ENCODE measurements around the gene CLEC3B.

GRCh38 chr3:45081506-45082141 is 55.5 kb downstream of the CLEC3B start:
- TF ChIP-seq, protein P1, sequence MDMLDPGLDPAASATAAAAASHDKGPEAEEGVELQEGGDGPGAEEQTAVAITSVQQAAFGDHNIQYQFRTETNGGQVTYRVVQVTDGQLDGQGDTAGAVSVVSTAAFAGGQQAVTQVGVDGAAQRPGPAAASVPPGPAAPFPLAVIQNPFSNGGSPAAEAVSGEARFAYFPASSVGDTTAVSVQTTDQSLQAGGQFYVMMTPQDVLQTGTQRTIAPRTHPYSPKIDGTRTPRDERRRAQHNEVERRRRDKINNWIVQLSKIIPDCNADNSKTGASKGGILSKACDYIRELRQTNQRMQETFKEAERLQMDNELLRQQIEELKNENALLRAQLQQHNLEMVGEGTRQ (IDR thresholded peaks at IDR 0.05; ENCODE audit: low read length): no peak
- TF ChIP-seq POLR2A (IDR thresholded peaks at IDR 0.05; ENCODE audit: control extremely low read depth in 1 of 2, low read depth in 2 of 2, low read length in 2 of 2) (no peak), JUND (IDR thresholded peaks at IDR 0.05; ENCODE audit: low read length) (no peak), CTCF (IDR thresholded peaks at IDR 0.05; ENCODE audit: control extremely low read depth in 1 of 3, insufficient read depth in 1 of 3, low read depth in 1 of 3, low read length in 3 of 3) (no peak), SIX5 (IDR thresholded peaks at IDR 0.05; ENCODE audit: low read depth, low read length) (no peak), CBX5 (IDR thresholded peaks at IDR 0.05; ENCODE audit: low read depth, low read length) (no peak), TBP (IDR thresholded peaks at IDR 0.05; ENCODE audit: low read depth, low read length) (no peak), GTF2F1 (IDR thresholded peaks at IDR 0.05; ENCODE audit: borderline replicate concordance, low read depth, low read length) (no peak), GABPA (IDR thresholded peaks at IDR 0.05; ENCODE audit: borderline replicate concordance, insufficient read depth, low read length) (no peak)
